NCI-H1417 (cell line): ENCODE data around the gene ST7.

Experiments
- DNase-seq, 3 experiments: peaks; one replicate each; lab custom pipeline; 2025; lab: John Stamatoyannopoulos, UW

The ST7 gene

DNA sequence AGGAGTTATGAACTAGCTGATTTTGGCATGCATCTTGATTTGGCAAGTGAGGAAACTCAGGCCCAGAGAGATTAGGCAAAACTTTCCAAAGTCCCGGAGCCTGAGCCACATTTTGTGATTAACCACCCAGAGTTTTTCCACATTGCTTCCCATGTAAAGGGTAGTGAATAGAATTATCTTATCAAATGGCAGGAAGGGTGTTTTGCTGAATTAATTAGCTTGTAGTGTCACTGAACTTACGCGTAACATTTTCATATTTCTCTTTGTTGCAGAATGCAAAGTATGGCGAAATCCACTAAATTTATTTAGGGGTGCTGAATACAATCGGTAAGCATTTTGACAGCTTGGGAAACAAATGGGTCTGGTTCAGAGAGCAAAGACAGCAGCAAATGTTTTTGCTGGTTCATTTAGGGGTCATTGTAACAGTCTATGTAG is 176.2 kb downstream of the ST7 start:
- DNase-seq, result no peak

DNA sequence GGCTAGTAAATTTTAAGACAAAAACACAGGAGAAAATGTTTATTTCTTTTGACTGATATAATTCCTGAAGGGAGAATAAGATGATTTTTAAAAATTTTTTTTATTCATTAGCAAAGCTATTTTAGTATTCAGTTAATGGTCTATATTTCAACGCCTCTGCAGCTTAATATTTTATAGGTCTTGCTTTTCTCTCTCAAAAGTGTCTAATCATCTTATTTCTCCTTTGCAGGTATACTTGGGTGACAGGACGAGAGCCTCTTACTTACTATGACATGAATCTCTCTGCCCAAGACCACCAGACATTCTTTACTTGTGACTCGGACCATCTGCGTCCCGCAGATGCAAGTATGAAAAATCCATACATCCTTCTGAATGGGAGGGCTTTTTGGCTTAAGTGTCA is 177.0 kb downstream of the ST7 start:
- DNase-seq, result no peak

GRCh38 chr7:117132321-117133120 is 179.2 kb downstream of the ST7 start:
- no peak for DNase-seq

DNA sequence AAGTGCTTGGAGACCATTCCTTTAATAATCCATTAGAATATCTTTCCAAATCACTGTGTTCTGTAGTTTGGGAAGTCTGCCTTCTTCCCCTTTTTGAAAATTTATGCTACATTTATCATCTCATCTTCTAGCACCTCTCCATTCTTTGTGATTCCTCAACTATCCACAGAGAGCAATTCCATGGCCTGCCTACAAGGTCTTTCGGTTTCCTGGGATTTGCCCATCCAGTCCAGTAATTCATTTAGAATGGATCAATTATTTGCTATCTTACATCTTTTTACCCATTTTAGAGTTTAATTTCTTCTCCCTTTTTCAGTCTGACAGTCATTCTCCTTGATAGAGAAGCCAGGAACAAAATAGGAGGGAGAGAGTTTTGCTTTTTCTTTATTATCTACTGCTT is 179.8 kb downstream of the ST7 start:
- DNase-seq, result no peak

DNA sequence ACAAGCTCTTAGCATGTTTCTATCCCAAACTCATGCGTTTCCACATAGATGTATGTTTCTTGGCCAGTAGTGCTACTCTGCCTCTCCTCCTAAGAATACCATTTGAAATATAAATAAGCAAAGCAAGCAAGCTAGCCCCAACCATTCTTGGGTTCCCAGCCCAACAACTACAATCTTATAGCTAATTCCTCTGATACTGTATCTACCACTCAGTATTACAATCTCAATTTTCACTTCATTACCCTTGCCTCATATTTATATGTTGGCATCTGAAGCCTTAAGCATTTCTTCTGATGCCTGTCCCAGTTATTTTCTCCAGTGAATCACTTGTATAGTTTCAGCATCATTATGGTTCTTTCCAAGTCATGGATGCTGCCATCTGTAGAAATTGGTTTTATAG is 181.1 kb downstream of the ST7 start:
- DNase-seq, result no peak

DNA sequence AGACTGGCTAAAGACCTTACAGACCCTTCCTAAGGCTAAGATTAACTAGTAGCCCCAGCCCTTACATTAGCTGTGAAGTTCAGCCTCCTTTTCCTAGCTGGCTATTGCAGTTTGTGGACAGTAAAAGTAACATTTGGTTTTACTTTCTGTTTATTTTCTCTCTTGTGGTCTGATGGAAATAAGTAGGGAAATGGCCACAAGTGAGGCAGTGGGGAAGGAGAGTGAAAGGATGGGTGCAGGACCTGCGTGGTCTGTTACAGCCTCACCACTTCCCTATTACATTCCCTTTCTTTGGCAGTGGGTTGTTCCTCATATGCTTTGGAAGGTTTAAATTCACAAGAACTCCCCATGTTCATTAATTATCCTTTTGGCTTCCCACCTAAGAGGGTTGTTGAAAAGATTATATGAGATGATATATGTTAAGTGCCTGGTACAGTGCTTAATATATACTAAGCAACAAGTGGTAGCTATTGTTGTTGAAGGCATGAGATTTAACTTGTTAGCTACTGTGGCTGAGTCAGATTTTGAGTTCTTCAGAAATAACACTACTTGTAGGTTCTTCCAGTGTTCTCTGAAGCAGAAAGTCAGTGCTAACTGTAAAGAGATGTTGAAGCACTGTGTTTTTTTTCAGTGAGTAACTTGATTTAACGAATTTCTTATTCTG is 181.7 kb downstream of the ST7 start:
- DNase-seq, result no peak

- DNase-seq, result peak in 1 of 3 experiments; percentile 74
These were observed 182.2 kb downstream of the ST7 start for GRCh38 chr7:117135553-117135891.

- DNase-seq, result no peak
These were observed 184.6 kb downstream of the ST7 start for GRCh38 chr7:117137868-117138267.

- DNase-seq, result no peak
These were observed 185.2 kb downstream of the ST7 start for GRCh38 chr7:117138495-117138894.

DNA sequence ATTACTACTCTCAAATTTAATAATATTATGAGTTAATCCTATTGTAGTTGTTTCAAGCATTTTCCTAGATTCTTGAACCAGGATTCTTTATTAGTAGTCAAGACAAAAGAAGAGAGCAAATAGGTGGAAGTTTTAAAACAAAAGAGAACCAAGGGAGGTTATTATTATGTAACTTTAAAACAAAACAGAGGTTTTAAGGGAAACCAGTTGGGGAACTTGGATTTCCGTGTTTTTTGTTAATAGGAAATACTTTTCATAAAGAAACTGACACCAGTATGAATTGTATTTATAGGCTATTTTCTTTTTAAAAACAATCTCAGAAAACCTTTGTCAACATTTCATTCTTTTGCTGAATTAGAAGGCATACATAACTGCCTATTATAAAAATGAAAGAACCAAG is 185.7 kb downstream of the ST7 start:
- DNase-seq, result no peak

DNA sequence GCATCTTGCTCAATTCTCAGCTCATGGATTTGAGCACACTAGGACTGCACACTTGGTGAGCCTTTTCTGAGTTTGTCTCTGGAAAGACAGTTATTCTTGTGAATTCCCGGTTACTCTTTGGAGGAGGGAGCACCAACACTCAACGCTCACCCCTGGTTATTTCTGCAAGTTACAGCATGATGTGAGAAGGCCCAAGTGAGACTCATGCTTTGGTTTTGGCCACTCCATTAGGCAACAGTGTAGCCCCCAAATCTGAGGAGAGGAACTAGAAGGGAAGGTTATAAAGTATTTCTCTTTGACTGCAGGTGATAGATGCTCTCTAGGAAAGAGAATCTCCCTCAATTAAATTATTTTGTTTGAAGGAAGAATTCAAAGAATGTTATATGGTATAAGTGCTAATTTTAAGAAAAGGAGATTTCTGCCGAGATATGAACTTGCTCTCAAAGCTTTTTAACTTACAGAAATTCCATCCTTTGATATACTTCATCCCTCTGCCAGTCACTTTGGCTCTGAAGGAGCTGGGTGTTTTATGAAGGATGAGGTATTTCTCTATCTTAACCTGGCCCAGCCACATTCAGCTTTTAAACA is 186.2 kb downstream of the ST7 start:
- DNase-seq, result no peak

GRCh38 chr7:117140921-117141320 is 187.6 kb downstream of the ST7 start:
- no peak for DNase-seq

GRCh38 chr7:117143066-117143465 is 189.8 kb downstream of the ST7 start:
- DNase-seq, result no peak

- no peak for DNase-seq
These were observed 190.3 kb downstream of the ST7 start for GRCh38 chr7:117143580-117143979.

DNA sequence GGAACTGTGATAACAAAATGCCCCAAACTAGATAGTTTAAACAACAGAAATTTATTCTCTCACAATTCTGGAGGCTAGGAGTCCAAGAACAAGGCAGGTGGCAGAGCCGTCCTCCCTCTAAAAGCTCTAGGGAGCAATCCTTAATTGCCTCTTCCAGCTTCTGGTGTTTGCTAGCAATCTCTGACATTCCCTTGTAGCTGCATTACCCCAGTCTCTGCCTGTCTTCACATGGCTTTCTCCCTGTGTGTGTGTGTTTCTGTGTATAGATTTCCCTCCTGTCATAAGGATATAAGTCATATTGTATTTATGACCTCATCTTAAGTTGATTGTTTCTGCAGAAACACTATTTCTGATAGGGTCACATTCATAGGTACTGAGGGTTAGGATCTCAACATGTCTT is 192.0 kb downstream of the ST7 start:
- DNase-seq, result no peak

DNA sequence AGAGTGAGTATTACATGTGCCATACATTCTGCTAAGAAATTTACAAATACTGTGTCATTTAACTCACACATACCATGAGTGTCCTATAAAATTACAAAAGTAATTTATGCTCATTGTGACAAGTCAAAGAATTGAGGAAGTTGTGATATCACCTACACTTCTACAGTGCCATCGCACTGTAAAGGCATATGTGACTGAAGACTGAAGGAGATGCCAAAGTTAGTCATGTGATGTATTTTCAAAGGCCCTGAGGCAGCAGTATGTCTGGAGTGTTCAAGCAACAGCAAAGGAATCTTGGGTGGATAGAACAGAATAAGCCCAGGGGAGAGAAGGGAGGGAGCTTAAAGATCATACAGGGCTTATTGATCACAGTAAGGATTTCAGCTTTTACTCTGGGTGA is 192.8 kb downstream of the ST7 start:
- no peak for DNase-seq

DNA sequence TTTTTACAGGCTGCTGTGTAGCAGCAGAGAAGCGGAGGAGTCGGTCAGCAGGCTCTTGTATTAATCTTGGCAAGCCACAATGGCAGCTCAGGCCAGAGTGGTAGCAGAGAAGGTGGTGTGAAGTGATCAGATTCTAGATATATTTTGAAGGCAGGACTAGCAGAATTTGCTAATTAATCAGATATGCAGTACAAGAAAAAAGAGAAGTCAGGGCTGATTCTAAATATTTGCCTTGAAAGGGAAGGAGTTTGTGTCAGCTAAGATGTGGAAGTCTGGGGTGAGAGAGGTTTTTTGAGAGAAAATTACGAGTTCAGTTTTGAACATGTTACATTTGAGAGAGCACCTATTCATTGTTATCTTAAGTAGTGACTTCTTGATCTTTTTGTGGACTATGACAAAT is 193.2 kb downstream of the ST7 start:
- no peak for DNase-seq

- no peak for DNase-seq
These were observed 195.7 kb downstream of the ST7 start for GRCh38 chr7:117148971-117149370.

GRCh38 chr7:117149692-117150091 is 196.4 kb downstream of the ST7 start:
- no peak for DNase-seq

DNA sequence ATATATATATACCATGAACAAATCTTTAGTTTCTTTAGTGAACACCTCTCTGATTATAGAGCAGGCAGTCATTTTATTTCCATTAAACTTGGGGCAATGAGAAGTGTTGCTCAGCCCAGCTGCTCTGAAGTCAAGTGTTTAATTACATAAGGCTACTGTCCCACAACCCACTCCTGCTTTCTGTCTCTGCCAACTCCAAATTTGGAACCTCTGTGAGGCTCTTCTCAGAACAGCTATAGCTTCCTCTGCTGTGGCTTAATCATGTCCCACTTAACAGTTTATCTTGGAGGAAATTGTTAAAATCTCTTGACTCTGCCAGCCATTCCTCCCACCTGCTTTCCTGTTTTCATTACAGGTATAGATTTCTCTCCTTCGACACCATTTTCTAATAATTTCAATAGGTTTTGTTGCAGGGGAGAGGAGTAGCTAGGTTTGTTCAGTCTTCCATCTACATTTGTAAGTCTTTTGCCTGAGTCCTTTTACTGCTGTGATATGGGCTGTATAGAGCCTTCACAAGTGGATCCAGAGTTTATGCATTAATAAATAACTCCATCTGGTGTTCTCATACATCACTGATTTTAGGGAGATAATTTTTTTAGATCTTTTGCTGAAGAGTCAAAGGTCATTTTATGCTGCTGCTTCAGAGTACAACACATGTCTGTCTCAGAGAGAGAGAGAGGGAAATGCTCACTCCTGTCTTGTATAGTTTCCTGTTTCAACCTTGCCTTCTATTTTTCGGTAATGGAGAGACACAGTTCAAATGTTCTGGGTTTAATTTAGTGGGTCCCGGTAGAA is 199.1 kb downstream of the ST7 start:
- DNase-seq, result no peak

DNA sequence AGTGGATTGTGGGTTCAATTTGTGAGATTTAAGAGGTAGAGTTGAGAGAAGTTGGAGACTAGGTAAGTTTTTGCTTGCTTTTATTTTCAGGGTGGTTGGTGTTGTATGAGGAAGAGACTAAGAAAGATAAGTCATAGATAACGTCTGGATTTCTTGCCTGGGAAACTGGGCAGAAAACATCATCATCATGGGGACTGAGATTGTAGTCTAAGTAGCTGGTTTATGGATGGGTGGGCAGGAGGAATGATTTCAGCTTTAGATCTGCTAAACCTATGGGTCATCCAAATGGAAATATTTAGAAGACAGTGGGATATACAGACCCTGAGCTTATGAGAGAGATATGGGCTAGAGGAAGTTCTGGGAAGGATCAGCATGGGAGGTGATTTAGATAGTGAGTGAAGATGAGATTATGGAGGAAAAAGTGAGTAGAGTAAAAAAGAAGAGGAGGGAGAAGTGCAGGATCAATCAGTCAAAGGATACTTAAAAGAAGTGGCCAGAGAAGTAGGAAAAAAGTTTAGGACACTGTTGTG is 199.8 kb downstream of the ST7 start:
- no peak for DNase-seq

DNA sequence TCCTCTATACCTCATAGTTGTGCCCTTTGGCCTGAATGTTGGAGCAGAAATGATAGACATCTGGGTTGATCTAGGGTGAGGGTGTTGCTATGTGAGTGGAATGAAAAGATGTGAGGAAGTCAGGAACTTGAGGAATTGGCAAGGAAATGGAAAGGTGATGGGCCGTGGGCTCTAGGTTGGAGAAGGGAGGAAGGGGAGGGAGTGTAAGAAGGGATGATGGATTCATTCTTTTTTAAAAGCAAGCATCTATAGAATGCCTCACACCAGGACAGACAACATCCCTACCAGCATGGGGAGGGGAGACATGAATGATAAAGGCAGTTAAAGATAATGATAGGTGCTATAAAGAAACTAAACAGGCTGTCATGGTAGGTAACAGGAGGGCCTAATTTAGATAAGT is 201.4 kb downstream of the ST7 start:
- DNase-seq, result peak in 1 of 3 experiments; percentile 48
